ENCODE results near the gene RPS18. TPM values are rescaled to one million over a fixed set of nuclear protein-coding genes. Genes with fewer than 3 reads are reported as not detected.

The RPS18 gene
- total and polyA plus RNA-seq, 9 of the 15 experiments (the other 6 are each of a cell fraction or from before 2014, with no cell fraction given) = 5,023 to 17,516 (median 8,131) TPM

- no peak for TF ChIP-seq SAFB2 (IDR thresholded peaks at IDR 0.05; ENCODE audit: borderline replicate concordance, low read depth, low read length, severe bottlenecking)
- peak; percentile 32; the same call in 1 of the 2 replicates for TF ChIP-seq ZBTB40 (IDR thresholded peaks at IDR 0.05)
- TF ChIP-seq ZBTB40 (CRISPR knock-in tag; IDR thresholded peaks at IDR 0.05) = no peak
- TF ChIP-seq JUND (IDR thresholded peaks at IDR 0.05; ENCODE audit: borderline replicate concordance, low read depth, low read length) = no peak
- no peak for TF ChIP-seq JUND (tag; IDR thresholded peaks at IDR 0.05; ENCODE audit: borderline replicate concordance, low read depth, low read length)
- 0 out of 2 replicates have a peak, but pooled peaks have one; percentile 14 for TF ChIP-seq ZNF133 (CRISPR knock-in tag; IDR thresholded peaks at IDR 0.05)
- TF ChIP-seq ZNF445 (CRISPR knock-in tag; IDR thresholded peaks at IDR 0.05; ENCODE audit: low read depth) = 0 out of 2 replicates have a peak, but pooled peaks have one; percentile 4
- TF ChIP-seq ESRRA (IDR thresholded peaks at IDR 0.05; ENCODE audit: borderline replicate concordance, low read depth) = no peak; the same call in 1 of the 2 replicates
- no peak for TF ChIP-seq ID3 (CRISPR knock-in tag; IDR thresholded peaks at IDR 0.05)
- peak; percentile 69; the same call in 1 of the 2 replicates for TF ChIP-seq ID3 (tag; IDR thresholded peaks at IDR 0.05)
- 0 out of 2 replicates have a peak, but pooled peaks have one; percentile 9 for TF ChIP-seq ZBTB5 (IDR thresholded peaks at IDR 0.05)
- TF ChIP-seq POLR2B (IDR thresholded peaks at IDR 0.05; ENCODE audit: low read depth, partially characterized antibody) = peak; percentile 10
- TF ChIP-seq ARID3B (CRISPR knock-in tag; IDR thresholded peaks at IDR 0.05; ENCODE audit: borderline replicate concordance) = 0 out of 2 replicates have a peak, but pooled peaks have one; percentile 14
Observed at GRCh38 chr6:33249732-33250630, 21.9 kb upstream of the RPS18 start (continued).

Data from K562 (cell line).